ENCODE results near the gene OR2T10.
"Not testable (repeated sequence)": the region's sequence is repeated elsewhere in the genome, so short reads cannot be mapped to it uniquely, and the experiment has no call there.

GRCh38 chr1:248551027-248551426 lies 46.5 kb downstream of the OR2T10 start:
- not testable (repeated sequence) for TF ChIP-seq CTCF (conservative IDR thresholded peaks at IDR 0.05; ENCODE audit: low read length); EZH2phosphoT487 (IDR thresholded peaks at IDR 0.05; ENCODE audit: borderline replicate concordance, low read depth, low read length)
